LNCaP clone FGC (cell line): Measurements from ENCODE around the gene DOC2A.

Experiments
- DNase-seq: peaks from one replicate; pipeline ENCODE4 v3.0.0-alpha.2; 2011; ENCODE audit warnings: low read depth
- H3K4me3 ChIP-seq: 2 replicates; pipeline ENCODE4 v1.5.1; 2011; ENCODE audit warnings: mild to moderate bottlenecking, low read depth, low read length, control low read depth
- TF ChIP-seq, protein P1 (sequence below): IDR thresholded peaks from 2 replicates; pipeline ENCODE4 v1.5.1; 2012; ENCODE audit warnings: mild to moderate bottlenecking; ENCODE audit not compliant: control insufficient read depth, insufficient read depth; ENCODE audit errors: extremely low read depth

DOC2A gene

DNA sequence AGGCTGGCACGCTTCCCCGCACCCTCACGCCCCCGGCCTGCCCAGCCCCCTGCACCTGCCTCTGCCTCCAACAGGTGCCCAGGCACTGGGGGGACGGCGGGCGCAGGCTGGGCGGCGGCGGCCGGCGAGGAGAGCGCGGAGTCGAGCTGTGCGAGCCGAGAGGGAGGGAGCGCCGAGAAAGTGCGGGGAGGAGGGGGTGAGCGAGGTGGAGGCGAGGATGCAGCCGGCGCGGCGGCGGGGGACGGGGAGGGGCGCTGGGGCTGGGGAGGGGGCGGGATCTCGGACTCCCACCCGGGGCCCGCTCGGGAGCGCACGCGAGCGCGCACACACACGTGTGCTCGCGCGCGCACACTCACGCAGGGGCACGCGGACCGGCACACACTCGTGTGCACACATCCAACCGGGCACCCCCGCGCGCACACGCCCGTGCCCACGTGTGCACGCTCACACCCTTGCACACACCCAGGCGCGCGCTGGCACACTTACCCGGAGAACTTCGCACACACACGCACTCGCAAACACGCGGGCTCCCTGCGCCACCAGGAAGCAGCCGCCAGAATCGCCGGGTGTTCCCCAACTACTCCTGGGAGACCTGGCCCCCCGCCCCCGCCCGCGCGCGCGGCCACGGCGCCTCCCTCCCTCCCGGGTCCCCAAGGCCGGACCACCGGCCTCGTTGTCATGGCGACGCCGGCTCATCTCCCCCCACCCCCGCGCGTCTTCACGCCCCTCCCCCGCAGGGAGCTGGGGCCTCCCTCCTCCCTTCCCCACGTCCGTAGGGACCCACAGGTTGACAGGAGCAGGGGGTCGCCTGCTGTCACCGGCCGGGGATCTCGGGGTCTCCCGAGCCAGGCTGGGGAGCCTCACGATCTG, at the start of gene DOC2A:
TSS of gene DOC2A (minus strand) at position 184 of the 870 bp plus-strand sequence. CDS start 805 bp downstream, outside the sequence.
- no peak for DNase-seq
- TF ChIP-seq, protein P1, sequence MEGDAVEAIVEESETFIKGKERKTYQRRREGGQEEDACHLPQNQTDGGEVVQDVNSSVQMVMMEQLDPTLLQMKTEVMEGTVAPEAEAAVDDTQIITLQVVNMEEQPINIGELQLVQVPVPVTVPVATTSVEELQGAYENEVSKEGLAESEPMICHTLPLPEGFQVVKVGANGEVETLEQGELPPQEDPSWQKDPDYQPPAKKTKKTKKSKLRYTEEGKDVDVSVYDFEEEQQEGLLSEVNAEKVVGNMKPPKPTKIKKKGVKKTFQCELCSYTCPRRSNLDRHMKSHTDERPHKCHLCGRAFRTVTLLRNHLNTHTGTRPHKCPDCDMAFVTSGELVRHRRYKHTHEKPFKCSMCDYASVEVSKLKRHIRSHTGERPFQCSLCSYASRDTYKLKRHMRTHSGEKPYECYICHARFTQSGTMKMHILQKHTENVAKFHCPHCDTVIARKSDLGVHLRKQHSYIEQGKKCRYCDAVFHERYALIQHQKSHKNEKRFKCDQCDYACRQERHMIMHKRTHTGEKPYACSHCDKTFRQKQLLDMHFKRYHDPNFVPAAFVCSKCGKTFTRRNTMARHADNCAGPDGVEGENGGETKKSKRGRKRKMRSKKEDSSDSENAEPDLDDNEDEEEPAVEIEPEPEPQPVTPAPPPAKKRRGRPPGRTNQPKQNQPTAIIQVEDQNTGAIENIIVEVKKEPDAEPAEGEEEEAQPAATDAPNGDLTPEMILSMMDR = no peak
- peak within 1 kb of the TSS; percentile 52 for H3K4me3 ChIP-seq

- TF ChIP-seq, protein P1 = no peak
- DNase-seq = no peak
Observed at GRCh38 chr16:30060346-30060745, 49.5 kb upstream of the DOC2A start.

GRCh38 chr16:30054959-30055553, 44.2 kb upstream of the DOC2A start:
- TF ChIP-seq, protein P1 = peak; percentile 18; the same call in 1 of the 2 replicates
- no peak for DNase-seq
- no peak overlapping the region for H3K4me3 ChIP-seq

More at GRCh38 chr16:30060346-30060745, 49.5 kb upstream of the DOC2A start:
- no peak overlapping the region for H3K4me3 ChIP-seq

- DNase-seq = no peak
- TF ChIP-seq, protein P1 = no peak
- H3K4me3 ChIP-seq = no peak overlapping the region
Observed at GRCh38 chr16:30054451-30054850, 43.6 kb upstream of the DOC2A start.

GRCh38 chr16:30053376-30054015, 42.7 kb upstream of the DOC2A start:
- H3K4me3 ChIP-seq = peak overlapping the region; percentile 60
- TF ChIP-seq, protein P1 = no peak
- no peak for DNase-seq

- peak; percentile 78 for DNase-seq
- TF ChIP-seq, protein P1 = no peak
- H3K4me3 ChIP-seq = peak overlapping the region; percentile 60
Observed at GRCh38 chr16:30052671-30053372, 42.0 kb upstream of the DOC2A start.
